K562 (cell line): Measurements from ENCODE around the gene MLXIPL. TPM values are rescaled to one million over a fixed set of nuclear protein-coding genes. Genes with fewer than 3 reads are reported as not detected.

Source experiments
- CBFB ChIP-seq: sonication (generic); formaldehyde crosslinking; IDR thresholded peaks from 2 replicates; pipeline ENCODE4 v1.4.0; 2020; ENCODE audit warnings: mild to moderate bottlenecking, missing genetic modification reagents
- CCAR2 ChIP-seq: fragments of 200-400 bp; formaldehyde crosslinking; IDR thresholded peaks from 2 replicates; pipeline ENCODE4 v1.6.1; 2017; ENCODE audit warnings: mild to moderate bottlenecking, low read depth, low read length
- ELF2 ChIP-seq: fragments of 250-450 bp; sonication (Bioruptor Pico); IDR thresholded peaks from 2 replicates; pipeline ENCODE4 v1.5.0; 2021; ENCODE audit warnings: mild to moderate bottlenecking
- FOSL1 ChIP-seq: fragments of 200-800 bp; sonication (Bioruptor generic); conservative IDR thresholded peaks from 2 replicates; pipeline ENCODE4 v1.6.1; 2016; ENCODE audit warnings: missing genetic modification characterization, missing compliant biosample characterization
- GABPB2 ChIP-seq: fragments of 250-450 bp; sonication (Bioruptor Pico); conservative IDR thresholded peaks from 2 replicates; pipeline ENCODE4 v1.5.1; 2021; ENCODE audit warnings: mild to moderate bottlenecking
- GATAD2B ChIP-seq: fragments of 450-650 bp; IDR thresholded peaks from 2 replicates; pipeline ENCODE4 v1.6.1; 2017; ENCODE audit warnings: mild to moderate bottlenecking, borderline replicate concordance
- HDAC2 ChIP-seq: fragments of 450-650 bp; IDR thresholded peaks from 2 replicates; pipeline ENCODE4 v1.6.1; 2016; ENCODE audit warnings: mild to moderate bottlenecking
- KLF1 ChIP-seq: fragments of 450-650 bp; IDR thresholded peaks from 2 replicates; pipeline ENCODE4 v1.6.1; 2016; ENCODE audit warnings: missing genetic modification characterization, missing compliant biosample characterization
- MTA1 ChIP-seq: fragments of 450-650 bp; IDR thresholded peaks from 2 replicates; pipeline ENCODE4 v1.6.1; 2017; ENCODE audit warnings: borderline replicate concordance
- PHB ChIP-seq: fragments of 250-450 bp; sonication (Bioruptor Pico); IDR thresholded peaks from 2 replicates; pipeline ENCODE4 v1.5.0; 2021
- POLR3A ChIP-seq: IDR thresholded peaks from 2 replicates; pipeline ENCODE4 v1.6.1; 2011; ENCODE audit warnings: borderline replicate concordance, mild to moderate bottlenecking, moderate library complexity; ENCODE audit not compliant: insufficient read length, insufficient read depth; ENCODE audit errors: extremely low read depth
- RAD21 ChIP-seq, 2 experiments: fragments of 250-450 bp in 1 of 2; fragments of 450-650 bp in 1 of 2; sonication (Bioruptor Pico) in 1 of 2; formaldehyde crosslinking in 1 of 2; IDR thresholded peaks in 1 of 2; conservative IDR thresholded peaks in 1 of 2; 2 replicates each; pipeline versions ENCODE4 v1.4.0 to v1.8.0; 2020 to 2022; ENCODE audit warnings: mild to moderate bottlenecking in 2 of 2, moderate library complexity in 1 of 2
- SIRT6 ChIP-seq: IDR thresholded peaks from one replicate; pipeline ENCODE4 v1.6.1; 2012; ENCODE audit warnings: low read depth, mild to moderate bottlenecking, control low read depth, inconsistent platforms, low read length, moderate library complexity
- STAT5B ChIP-seq: fragments of 250-450 bp; sonication (Bioruptor Pico); IDR thresholded peaks from 2 replicates; pipeline ENCODE4 v1.8.0; 2021; ENCODE audit warnings: mild to moderate bottlenecking, inconsistent platforms
- ZNF436 ChIP-seq: fragments of 250-450, 450-650 bp; sonication (Bioruptor Pico); formaldehyde crosslinking; IDR thresholded peaks from 2 replicates; pipeline ENCODE4 v1.7.0; 2020; ENCODE audit warnings: mild to moderate bottlenecking
- polyA plus RNA-seq, 8 experiments: library from polyadenylated mRNA; depleted of rRNA in 4 of 8; stranded (reverse) in 5 of 8; unstranded in 3 of 8; fragments of >200 nt; fragmentation: Nextera tagmentation in 2 of 8; fragmentation: Illumina TruSeq in 1 of 8; extraction: Ambion mirVana in 2 of 8; extraction: Trizol in 1 of 8; gene quantifications; 2 replicates each; pipeline versions ENCODE4 v1.2.1 to v1.2.3, GENCODE V29; 2011 to 2014; ENCODE audit warnings: inconsistent platforms in 1 of 8, missing spikeins in 1 of 8
- total RNA-seq, 7 experiments: library from RNA; depleted of rRNA in 6 of 7; stranded (reverse); fragments of >200 nt in 6 of 7; fragmentation: Illumina TruSeq in 2 of 7; extraction: Trizol in 2 of 7; gene quantifications; 2 replicates each; pipeline versions ENCODE4 v1.2.1 to v1.2.3, GENCODE V29; 2011 to 2021; ENCODE audit warnings: low replicate concordance in 1 of 7
- TF ChIP-seq, protein P1 (sequence below): fragments of 450-650 bp; IDR thresholded peaks from 2 replicates; pipeline ENCODE4 v1.6.1; 2018; ENCODE audit not compliant: partially characterized antibody
- TF ChIP-seq, protein P2 (sequence below): sonication (generic); formaldehyde crosslinking; IDR thresholded peaks from 2 replicates; pipeline ENCODE4 v1.8.0; 2022; ENCODE audit warnings: mild to moderate bottlenecking, missing genetic modification reagents
- TF ChIP-seq, protein P3 (sequence below): fragments of 450-650 bp; IDR thresholded peaks from 2 replicates; pipeline ENCODE4 v1.6.1; 2016; ENCODE audit warnings: antibody characterized with exemption
- TF ChIP-seq, protein P4 (sequence below): fragments of 150-350 bp; conservative IDR thresholded peaks from 2 replicates; pipeline ENCODE4 v1.6.1; 2014; ENCODE audit warnings: low read length

The MLXIPL gene
- total and polyA plus RNA-seq, 9 of the 15 experiments (the other 6 are each of a cell fraction or from before 2014, with no cell fraction given) = 0.11 to 18.4 (median 1.4) TPM

DNA sequence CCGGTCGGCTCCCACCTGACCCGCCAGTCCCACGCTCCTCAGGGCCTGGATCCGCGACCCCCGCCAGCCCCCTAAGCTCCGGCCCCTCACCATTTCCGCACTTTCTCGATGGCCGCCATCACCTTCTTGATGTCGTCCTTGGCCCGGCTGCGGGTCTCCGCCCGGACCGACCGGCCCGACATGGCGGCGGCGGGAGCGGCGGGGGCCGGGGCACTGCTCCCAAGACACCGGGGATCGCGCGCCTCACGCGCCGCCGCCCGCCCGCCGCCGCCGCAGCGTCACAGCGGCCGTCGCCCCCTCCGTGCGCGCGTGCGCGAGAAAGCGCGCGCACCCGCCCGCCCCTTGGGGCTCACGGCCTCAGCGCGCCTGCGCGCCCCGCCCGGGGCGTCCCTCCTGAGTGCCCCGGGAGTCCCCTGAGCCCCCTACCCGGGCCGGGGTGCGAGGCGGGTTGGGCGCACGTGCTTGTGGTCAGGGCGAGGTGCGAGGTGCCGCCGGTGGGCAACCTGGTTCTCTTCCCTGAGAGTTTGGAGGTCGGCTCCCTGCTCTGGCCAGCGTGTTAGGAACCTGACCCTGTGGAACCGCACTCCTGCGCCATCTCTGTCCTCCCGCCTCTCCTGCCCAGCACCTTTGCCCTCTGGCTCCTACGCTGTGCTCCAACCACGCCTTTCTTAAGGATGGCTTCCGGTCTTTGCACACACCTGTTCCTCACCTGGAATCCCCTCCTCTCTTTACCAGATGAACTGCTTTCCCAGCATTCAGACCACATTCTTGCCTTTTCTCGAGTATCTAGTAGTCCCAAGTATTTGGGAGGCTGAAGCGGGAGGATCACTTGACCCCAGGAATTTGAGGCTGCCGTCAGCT lies 66.7 kb downstream of the MLXIPL start, which contains the start of gene BCL7B (continued):
- TF ChIP-seq MTA1 = peak; percentile 34; the same call in 1 of the 2 replicates
- no peak for TF ChIP-seq ZNF436 (CRISPR knock-in tag)
- TF ChIP-seq CBFB = peak; percentile 91
- TF ChIP-seq POLR3A = no peak
- peak; percentile 52; the same call in 1 of the 2 replicates for TF ChIP-seq FOSL1
- no peak for TF ChIP-seq GABPB2 (CRISPR knock-in tag)
- no peak for TF ChIP-seq ELF2 (CRISPR knock-in tag)
- TF ChIP-seq, protein P1, sequence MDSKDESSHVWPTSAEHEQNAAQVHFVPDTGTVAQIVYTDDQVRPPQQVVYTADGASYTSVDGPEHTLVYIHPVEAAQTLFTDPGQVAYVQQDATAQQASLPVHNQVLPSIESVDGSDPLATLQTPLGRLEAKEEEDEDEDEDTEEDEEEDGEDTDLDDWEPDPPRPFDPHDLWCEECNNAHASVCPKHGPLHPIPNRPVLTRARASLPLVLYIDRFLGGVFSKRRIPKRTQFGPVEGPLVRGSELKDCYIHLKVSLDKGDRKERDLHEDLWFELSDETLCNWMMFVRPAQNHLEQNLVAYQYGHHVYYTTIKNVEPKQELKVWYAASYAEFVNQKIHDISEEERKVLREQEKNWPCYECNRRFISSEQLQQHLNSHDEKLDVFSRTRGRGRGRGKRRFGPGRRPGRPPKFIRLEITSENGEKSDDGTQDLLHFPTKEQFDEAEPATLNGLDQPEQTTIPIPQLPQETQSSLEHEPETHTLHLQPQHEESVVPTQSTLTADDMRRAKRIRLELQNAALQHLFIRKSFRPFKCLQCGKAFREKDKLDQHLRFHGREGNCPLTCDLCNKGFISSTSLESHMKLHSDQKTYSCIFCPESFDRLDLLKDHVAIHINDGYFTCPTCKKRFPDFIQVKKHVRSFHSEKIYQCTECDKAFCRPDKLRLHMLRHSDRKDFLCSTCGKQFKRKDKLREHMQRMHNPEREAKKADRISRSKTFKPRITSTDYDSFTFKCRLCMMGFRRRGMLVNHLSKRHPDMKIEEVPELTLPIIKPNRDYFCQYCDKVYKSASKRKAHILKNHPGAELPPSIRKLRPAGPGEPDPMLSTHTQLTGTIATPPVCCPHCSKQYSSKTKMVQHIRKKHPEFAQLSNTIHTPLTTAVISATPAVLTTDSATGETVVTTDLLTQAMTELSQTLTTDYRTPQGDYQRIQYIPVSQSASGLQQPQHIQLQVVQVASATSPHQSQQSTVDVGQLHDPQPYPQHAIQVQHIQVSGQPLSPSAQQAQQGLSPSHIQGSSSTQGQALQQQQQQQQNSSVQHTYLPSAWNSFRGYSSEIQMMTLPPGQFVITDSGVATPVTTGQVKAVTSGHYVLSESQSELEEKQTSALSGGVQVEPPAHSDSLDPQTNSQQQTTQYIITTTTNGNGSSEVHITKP = no peak
- TF ChIP-seq SIRT6 = no peak
- TF ChIP-seq KLF1 (tag) = no peak
- 0 out of 4 replicates have a peak, but pooled peaks of 1 of the 2 experiments have one; percentile 2 for TF ChIP-seq RAD21 (CRISPR knock-in tag; conservative IDR thresholded peaks at IDR 0.05 in 1 of 2, IDR thresholded peaks at IDR 0.05 in 1 of 2)
- TF ChIP-seq, protein P2, sequence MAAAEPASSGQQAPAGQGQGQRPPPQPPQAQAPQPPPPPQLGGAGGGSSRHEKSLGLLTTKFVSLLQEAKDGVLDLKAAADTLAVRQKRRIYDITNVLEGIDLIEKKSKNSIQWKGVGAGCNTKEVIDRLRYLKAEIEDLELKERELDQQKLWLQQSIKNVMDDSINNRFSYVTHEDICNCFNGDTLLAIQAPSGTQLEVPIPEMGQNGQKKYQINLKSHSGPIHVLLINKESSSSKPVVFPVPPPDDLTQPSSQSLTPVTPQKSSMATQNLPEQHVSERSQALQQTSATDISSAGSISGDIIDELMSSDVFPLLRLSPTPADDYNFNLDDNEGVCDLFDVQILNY (CRISPR knock-in tag) = no peak
- TF ChIP-seq GATAD2B = peak; percentile 88
- TF ChIP-seq, protein P3, sequence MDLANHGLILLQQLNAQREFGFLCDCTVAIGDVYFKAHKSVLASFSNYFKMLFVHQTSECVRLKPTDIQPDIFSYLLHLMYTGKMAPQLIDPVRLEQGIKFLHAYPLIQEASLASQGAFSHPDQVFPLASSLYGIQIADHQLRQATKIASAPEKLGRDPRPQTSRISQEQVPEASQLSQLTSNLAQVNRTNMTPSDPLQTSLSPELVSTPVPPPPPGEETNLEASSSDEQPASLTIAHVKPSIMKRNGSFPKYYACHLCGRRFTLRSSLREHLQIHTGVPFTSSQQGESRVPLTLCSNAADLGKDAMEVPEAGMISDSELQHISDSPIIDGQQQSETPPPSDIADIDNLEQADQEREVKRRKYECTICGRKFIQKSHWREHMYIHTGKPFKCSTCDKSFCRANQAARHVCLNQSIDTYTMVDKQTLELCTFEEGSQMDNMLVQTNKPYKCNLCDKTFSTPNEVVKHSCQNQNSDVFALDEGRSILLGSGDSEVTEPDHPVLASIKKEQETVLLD = peak; percentile 68
- no peak for TF ChIP-seq CCAR2
- TF ChIP-seq, protein P4, sequence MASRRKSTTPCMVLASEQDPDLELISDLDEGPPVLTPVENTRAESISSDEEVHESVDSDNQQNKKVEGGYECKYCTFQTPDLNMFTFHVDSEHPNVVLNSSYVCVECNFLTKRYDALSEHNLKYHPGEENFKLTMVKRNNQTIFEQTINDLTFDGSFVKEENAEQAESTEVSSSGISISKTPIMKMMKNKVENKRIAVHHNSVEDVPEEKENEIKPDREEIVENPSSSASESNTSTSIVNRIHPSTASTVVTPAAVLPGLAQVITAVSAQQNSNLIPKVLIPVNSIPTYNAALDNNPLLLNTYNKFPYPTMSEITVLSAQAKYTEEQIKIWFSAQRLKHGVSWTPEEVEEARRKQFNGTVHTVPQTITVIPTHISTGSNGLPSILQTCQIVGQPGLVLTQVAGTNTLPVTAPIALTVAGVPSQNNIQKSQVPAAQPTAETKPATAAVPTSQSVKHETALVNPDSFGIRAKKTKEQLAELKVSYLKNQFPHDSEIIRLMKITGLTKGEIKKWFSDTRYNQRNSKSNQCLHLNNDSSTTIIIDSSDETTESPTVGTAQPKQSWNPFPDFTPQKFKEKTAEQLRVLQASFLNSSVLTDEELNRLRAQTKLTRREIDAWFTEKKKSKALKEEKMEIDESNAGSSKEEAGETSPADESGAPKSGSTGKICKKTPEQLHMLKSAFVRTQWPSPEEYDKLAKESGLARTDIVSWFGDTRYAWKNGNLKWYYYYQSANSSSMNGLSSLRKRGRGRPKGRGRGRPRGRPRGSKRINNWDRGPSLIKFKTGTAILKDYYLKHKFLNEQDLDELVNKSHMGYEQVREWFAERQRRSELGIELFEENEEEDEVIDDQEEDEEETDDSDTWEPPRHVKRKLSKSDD = no peak
- TF ChIP-seq PHB = peak; percentile 56; the same call in 1 of the 2 replicates
- no peak for TF ChIP-seq STAT5B (CRISPR knock-in tag)
- TF ChIP-seq HDAC2 = peak; percentile 83
